Inflammatory macrophage treated with lipopolysaccharide for 1 hour (primary cell): Measurements from ENCODE around the gene ARHGAP19.
A peak's percentile ranks its signal among the peaks of the same experiment; 100 is the strongest.
"Not testable (repeated sequence)": the region's sequence is repeated elsewhere in the genome, so short reads cannot be mapped to it uniquely, and the experiment has no call there.

Experiments
- DNase-seq, 2 donors: peaks; one replicate each; pipeline ENCODE4 v3.0.0-alpha.2; 2020 to 2022

The ARHGAP19 gene

GRCh38 chr10:97321032-97321803 lies 28.8 kb upstream of the ARHGAP19 start:
- DNase-seq = peak; percentile 51 to 52

- no peak for DNase-seq
Measured at GRCh38 chr10:97320480-97321031, 28.1 kb upstream of the ARHGAP19 start.

DNA sequence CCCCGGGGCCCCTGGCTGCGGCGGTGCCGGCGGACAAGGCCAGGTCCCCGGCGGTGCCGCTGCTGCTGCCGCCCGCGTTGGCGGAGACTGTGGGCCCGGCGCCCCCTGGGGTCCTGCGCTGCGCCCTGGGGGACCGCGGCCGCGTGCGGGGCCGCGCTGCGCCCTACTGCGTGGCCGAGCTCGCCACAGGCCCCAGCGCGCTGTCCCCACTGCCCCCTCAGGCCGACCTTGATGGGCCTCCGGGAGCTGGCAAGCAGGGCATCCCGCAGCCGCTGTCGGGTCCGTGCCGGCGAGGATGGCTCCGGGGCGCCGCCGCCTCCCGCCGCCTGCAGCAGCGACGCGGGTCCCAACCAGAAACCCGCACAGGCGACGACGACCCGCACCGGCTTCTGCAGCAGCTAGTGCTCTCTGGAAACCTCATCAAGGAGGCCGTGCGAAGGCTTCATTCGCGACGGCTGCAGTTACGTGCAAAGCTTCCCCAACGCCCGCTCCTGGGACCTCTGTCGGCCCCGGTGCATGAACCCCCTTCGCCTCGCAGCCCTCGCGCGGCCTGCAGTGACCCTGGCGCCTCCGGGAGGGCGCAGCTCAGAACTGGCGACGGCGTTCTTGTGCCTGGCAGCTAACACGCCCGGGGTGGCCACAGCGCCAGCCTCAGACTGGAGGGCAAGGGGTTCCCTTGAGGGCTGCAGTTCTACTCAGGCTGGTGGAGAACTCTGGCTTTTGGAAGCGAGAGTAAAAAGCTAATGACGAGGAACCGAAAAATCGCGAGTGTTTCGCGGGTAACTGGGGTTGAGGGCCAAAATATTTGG lies 27.4 kb upstream of the ARHGAP19 start:
- DNase-seq = peak; percentile 44 to 53

DNA sequence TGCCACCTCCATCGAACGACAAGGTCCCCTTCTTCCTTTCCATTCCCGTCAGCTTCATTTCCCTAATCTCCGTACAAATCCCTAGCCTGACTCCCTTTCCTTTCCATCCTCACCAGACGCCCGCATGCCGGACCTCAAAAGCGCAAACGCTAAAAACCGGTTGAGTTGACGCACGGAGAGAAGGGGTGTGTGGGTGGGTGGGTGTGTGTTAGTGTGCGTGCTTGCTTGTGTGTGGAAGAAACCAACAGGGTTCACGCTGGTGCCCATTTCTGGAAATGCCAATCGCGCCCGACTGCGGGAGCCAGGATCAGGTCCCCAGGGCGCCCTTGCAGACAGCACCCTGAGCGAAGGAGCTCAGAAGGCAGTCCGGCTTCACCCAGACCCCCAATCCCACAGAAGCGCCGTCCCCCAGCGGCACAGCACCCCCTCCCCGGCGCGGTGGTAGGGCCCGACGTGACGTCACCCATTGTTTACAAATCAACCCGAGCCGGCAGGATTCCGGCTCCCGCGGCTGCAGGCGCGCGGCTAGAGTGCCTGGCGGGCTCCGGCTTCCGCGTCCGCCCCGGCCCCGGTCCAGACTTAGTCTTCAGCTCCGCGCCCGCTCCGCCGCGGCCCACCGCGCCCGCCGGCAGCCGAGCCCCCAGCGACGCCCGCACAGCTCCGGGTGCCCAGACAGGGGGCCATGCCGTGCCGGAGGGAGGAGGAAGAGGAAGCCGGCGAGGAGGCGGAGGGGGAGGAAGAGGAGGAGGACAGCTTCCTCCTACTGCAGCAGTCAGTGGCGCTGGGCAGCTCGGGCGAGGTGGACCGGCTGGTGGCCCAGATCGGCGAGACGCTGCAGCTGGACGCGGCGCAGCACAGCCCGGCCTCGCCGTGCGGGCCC lies 26.6 kb upstream of the ARHGAP19 start, which contains the start of gene FRAT1:
Gene FRAT1 (plus strand): TSS at position 500 of the 880 bp plus-strand sequence. CDS start 183 bp downstream, at position 683.
- peak; percentile 79 to 90 for DNase-seq

DNA sequence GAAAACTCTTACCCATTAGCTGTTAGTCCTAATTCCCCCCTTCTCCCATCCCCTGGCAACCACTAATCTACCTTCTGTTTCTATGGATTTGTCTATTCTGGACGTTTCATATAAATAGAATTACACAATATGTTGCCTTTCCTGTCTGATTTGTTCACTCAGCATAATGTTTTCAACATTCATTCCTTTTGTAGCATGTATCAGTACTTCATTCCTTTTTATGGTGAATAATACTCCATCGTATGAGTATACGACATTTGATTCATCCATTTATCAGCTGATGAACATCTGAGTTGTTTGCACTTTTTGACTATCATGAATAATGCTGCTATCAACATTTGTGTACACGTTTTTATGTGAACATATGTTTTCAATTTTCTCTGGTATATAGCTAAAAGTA lies 22.2 kb upstream of the ARHGAP19 start:
- DNase-seq = no peak

- DNase-seq = no peak
Measured at GRCh38 chr10:97312897-97313296, 20.5 kb upstream of the ARHGAP19 start.

DNA sequence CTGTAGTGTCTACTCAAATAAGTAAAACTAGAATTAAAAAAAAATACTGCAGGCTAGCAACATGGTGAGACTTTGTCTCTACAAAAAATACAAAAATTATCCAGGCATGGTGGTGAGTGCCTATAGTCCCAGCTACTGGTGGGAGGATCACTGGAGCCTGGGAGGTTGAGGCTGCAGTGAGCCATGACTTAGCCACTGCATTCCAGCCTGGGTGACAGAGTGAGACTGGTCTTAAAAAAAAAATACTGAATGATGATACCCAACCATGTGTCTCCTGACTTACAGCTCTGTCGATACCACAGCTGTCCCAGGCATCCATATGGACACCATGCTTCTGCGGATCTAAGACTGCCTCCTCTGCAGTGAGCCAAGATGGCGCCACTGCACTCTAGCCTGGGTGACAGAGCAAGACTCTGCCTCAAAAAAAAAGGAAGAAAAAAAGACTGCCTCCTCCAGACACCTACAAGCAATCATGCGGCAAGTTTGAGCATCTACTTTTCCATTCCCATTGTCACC lies 18.7 kb upstream of the ARHGAP19 start:
- DNase-seq = no peak

- DNase-seq = no peak
Measured at GRCh38 chr10:97307866-97308780, 15.7 kb upstream of the ARHGAP19 start.

DNA sequence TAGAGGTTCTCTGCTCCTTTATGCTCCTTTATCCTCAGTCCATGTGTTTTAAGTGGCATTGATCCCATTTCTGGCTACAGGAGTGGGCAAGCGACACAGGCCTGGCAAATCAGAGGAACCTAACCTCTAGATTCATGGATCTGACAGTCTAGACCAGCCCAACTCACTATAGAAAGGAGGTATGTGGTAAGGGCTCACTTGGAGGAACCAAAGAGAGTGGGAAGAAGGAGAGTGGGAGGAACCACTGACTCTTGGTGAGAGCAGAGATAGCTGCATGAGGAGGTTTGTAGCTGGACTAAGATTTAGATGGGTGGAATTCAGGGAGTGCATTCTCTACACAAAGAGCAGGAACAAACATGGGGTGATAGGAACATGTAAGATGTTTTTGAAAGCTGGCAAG lies 15.0 kb upstream of the ARHGAP19 start:
- DNase-seq = peak; percentile 69 to 72

DNA sequence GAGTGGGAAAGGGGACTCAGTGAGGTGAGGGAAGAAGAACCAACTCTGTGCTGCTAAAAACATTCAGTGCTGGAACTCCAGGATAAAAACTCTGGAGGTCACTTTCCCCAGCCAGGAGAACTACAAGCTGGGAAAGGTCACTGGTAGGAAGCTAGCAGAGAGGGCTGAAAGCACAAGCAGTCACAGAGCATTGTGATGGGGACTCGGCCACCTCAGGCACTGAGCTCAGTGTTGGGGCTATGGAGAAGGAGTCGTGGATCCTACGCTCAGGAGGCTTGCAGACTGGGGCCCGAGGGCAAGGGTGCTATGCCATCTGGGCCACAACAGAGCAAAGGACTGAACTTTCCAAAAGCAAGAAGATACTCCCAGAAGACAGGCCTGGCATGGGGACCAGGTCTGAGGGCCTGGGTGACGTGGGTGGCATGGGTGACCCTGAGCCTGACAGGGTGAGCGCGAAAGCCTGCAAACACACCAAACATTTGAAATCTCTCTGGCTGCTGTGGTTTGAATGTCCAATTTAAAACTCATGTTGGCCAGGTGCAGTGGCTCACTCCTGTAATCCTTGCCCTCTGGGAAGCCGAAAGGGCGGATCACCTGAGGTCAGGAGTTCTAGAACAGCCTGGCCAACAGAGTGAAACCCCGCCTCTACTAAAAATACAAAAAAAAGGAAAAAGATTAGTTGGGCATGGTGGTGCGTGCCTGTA lies 9.8 kb upstream of the ARHGAP19 start:
- no peak for DNase-seq

- DNase-seq = no peak
Measured at GRCh38 chr10:97300980-97301379, 8.5 kb upstream of the ARHGAP19 start.

DNA sequence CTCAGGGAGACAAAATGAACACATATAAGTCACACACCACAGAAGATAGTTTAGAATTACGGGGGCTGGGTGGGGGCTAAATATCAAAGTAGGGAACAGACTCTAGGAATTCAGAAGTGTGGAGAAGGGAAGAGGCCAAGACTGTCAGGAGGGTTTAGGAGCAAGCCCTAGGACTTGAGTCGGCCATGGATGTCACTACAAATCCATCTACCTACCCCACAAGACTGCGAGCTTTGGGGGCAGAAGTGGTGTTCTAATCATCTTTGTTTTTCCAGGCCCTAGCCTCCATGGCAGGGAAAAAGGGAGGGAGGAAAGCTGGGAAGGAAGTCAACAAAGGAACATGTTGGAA lies 5.8 kb upstream of the ARHGAP19 start:
- no peak for DNase-seq

DNA sequence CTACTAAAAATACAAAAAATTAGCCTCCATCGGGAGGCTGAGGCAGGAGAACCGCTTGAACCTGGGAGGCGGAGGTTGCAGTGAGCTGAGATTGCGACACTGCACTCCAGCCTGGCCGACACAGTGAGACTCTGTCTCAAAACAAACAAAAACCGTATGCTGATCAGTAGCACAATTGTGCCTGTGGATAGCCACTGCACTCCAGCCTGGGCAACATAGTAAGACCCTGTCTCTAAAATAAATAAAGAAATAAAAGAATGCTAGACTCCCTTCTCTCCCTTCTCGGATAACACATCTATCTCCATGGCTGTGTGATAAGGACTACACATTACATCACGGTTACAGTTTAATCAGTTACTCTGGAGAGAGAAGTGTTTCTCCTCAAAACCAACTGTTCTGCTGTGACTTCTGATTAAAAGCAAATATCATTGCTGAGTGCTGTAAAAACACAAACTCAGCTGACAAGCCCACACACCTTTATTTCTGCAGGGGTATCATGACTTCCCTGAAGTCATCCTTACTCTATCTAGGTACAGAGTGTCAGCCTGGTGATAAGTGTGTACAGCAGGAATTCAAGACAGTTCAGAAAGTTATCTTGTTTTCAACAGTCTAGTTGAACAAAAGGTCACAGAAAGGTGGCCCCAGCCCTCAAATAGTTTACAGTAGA lies 5.3 kb upstream of the ARHGAP19 start:
- DNase-seq = no peak

GRCh38 chr10:97292862-97293198 lies 393 bp upstream of the ARHGAP19 start:
- no peak for DNase-seq

DNA sequence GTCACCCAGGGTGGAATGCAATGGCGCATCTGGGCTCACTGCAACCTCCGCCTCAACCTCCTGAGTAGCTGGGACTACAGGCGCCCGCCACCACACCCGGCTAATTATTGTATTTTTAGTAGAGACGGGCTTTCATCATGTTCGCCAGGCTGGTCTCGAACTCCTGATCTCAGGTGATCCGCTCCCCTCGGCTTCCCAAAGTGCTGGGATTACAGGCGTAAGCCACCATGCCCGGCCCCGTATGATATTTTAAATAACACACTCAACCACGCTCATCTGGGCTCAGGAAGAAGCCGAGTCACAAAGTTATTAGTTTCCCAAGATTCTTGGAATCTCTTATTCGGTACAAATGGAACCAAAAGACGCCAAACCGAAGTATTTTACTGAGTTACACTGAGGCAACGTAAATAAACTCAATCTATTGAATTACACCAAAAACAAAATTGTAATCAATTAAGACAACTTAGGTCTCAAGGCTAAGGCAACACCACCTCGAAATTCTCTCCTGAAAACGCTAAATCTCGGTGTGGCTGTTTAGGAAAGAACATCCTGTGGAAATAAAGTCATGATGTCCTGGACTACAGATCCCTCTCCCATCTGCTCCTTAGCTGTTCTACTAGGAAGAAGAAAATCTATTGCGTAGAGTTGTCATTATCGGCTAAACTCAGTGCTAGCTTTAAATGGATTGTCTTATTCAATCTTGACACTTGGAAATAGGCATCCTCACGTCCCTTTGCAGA lies 910 bp downstream of the ARHGAP19 start:
- DNase-seq = no peak

DNA sequence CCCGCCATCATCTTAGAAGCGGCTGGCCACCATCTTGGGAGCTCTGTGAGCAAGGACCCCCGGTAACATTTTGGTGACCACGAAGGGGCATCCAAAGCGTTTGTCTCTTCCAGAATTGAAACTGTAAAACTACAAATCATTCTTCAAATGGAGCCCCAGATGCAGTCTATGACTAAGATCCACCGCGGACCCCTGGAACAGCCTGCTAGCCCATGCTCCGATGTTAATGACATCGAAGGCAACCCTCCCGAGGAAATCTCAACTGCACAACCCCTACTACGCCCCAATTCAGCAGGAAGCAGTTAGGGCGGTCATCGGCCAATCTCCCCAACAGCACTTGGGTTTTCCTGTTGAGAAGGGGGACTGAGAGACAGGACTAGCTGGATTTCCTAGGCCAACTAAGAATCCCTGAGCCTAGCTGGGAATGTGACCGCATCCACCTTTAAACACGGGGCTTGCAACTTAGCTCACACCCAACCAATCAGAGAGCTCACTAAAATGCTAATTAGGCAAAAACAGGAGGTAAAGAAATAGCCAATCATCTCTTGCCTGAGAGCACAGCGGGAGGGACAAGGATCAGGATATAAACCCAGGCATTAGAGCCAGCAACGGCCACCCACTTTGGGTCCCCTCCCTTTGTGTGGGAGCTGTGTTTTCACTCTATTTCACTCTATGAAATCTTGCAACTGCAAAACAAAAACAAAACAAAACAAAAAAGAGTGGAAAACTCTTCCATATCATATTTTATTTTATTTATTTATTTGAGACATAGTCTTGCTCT lies 1.7 kb downstream of the ARHGAP19 start:
- not testable (repeated sequence) for DNase-seq

DNA sequence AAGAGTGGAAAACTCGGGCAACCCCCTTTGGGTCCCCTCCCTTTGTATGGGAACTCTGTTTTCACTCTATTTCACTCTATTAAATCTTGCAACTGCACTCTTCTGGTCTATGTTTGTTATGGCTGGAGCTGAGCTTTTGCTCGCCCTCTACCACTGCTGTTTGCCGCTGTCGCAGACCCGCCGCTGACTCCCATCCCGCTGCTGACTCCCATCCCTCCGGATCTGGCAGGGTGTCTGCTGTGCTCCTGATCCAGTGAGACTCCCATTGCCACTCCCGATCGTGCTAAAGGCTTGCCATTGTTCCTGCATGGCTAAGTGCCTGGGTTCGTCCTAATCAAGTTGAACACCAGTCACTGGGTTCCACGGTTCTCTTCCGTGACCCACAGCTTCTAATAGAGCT lies 2.4 kb downstream of the ARHGAP19 start:
- DNase-seq = not testable (repeated sequence)

- no peak for DNase-seq
Measured at GRCh38 chr10:97280783-97281182, 11.7 kb downstream of the ARHGAP19 start.
